Pulmonary artery endothelial cell (primary cell): Measurements from ENCODE around the gene MORC3. TPM values are rescaled to one million over a fixed set of nuclear protein-coding genes. Genes with fewer than 3 reads are reported as not detected.
A peak's percentile ranks its signal among the peaks of the same experiment; 100 is the strongest.
"Not testable (repeated sequence)": the region's sequence is repeated elsewhere in the genome, so short reads cannot be mapped to it uniquely, and the experiment has no call there.

ENCODE experiments used
- DNase-seq: peaks from one replicate; pipeline ENCODE4 v3.0.0-alpha.2; 2011; ENCODE audit warnings: low read depth, low spot score
- total RNA-seq: library from RNA; depleted of rRNA; stranded (reverse); fragments of >200 nt; gene quantifications from 2 replicates; pipeline ENCODE4 v1.2.3, GENCODE V29; 2014

The MORC3 gene
- total RNA-seq, 1 donor from 2014 or later: 30.1 TPM

DNA sequence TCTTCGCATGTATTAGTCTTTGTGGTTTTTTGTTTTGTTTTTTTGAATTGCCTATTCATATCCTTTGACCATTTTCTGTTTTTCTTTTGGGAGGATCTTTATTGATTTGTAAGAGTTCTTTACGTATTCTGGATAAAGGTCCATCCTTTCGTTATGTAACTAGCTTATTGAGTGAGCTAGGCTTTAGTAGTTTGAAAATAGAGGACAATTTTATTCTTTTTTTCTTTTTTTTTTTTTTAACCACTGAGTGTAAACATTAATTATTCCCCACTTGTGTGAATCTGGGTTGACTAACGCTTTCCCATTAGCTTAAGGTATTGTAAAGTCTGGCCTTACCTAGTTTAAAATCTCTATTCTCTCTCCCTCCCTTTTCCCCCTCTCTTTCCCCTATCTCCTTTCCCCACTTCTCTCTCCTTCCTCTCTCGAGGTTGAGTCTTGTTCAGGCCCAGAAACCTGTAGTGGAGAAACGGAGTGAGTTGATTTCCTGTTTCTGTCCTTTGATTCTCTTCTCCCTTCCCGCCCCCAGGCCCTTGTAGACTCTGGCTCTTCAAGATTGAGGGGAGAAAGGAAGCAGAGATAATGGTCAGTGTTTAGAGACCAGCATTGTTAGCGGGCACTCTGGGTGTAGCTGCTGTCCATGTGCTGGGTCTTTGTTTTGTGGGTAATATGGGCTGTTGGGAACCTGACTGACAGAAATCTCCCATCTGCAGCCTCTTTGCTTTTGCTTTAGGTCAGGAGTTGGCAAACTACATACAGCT is 1.5 kb downstream of the MORC3 start:
- no peak for DNase-seq

GRCh38 chr21:36322083-36322424 is 2.1 kb downstream of the MORC3 start:
- no peak for DNase-seq

- DNase-seq: no peak
These were observed 3.0 kb downstream of the MORC3 start for GRCh38 chr21:36323032-36323431.

- DNase-seq: no peak
These were observed 5.5 kb downstream of the MORC3 start for GRCh38 chr21:36325373-36326010.

DNA sequence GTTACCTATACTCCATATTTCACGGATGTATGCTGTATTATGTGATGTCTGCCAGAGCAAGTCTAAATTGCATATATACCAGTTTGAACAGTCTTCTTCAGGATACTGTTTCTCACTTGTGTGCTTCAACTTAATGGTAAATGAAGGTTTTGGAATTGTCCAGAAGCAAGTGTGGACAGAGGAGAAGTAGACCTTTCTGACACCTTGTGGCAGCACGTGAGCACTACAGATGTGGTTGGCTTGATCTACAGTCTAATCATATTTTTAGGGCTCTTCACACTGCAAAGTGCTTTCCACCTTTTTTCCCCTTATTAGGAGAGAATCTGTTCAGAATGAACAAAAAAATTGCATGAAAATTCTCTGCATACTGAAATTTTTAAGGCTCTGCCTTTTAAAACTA is 10.9 kb downstream of the MORC3 start:
- peak; percentile 20 for DNase-seq

GRCh38 chr21:36337099-36337509 is 17.1 kb downstream of the MORC3 start:
- DNase-seq: no peak

- DNase-seq: no peak
These were observed 19.0 kb downstream of the MORC3 start for GRCh38 chr21:36338975-36339374.

DNA sequence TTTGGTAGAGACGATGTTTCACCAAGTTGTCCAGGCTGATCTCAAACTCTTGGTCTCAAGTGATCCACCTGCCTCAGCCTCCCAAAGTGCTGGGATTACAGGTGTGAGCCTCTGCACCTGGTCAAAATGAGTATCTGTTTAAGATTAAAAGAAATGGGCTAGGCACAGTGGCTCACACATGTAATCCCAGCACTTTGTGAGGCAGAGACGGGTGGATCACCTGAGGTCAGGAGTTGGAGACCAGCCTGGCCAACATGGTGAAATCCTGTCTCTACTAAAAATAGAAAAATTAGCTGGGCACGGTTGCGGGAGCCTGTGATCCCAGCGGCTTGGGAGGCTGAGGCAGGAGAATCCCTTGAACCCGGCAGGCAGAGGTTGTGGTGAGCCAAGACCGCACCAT is 22.6 kb downstream of the MORC3 start:
- DNase-seq: not testable (repeated sequence)

DNA sequence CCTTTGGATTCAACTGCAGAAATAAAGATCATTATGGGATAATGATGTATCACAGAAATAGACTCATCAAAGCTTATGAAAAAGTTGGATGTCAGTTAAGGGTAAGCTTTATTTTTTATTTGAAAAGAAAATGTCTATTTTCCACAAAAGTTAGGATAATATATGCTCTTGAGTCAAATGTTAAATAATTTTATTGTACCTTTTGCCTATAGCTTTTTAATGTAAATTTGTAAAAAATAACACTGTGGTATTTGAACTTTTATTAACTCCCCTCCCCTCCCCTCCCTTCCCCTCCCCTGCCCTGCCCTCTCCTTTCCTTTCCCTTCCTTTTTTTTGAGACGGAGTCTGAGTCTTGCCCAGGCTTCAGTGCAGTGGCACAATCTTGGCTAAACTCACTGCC is 24.9 kb downstream of the MORC3 start:
- no peak for DNase-seq

DNA sequence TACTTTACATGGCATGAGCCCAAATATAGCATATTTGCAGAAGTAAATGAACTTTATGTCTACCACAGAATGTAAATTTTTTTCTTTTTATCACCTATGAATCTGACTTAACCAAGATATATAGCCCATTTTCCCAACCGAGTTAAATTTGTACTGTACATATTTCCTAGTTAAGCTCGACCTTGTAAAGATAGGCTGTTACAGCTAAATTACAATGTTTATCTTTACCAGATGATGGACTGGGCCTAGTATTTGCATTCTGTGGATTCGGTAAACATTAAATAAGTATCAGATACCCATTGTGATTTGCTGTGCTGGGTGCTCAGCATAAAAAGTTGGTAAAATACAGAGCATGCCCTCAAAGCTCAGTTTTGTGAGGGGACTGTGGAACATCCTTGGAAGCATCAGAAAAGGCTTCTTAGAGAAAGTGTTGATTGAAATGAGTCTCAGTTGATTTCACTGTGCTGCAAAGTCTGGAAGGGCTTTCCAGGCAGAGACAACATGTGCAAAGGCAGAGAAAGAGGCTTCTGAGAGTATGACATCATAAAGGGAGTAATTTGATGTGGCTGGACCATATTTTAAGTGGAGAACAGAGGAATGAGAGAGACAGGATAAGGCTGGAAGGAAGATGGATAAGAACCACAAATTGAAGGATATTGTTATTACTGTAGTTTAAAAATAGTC is 27.4 kb downstream of the MORC3 start:
- DNase-seq: no peak

DNA sequence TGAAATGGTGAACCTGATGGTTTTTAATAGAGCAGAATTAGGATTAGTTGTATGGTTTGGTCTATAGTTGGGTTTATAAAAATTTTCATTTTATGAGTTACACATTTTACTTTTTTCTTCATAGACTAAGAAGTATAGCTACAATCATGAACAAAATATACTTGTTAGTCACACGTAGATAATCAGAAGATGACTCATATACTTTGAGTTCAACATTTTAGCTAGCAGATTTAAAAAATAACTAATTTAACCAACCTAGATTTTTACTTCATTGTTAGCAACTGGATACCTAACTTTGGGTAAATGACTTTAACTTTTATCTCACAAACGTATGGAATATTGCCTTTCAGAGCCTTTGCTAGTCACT is 27.9 kb downstream of the MORC3 start:
- DNase-seq: no peak

GRCh38 chr21:36349315-36349714 is 29.3 kb downstream of the MORC3 start:
- no peak for DNase-seq

GRCh38 chr21:36350282-36350910 is 30.4 kb downstream of the MORC3 start:
- DNase-seq: no peak

DNA sequence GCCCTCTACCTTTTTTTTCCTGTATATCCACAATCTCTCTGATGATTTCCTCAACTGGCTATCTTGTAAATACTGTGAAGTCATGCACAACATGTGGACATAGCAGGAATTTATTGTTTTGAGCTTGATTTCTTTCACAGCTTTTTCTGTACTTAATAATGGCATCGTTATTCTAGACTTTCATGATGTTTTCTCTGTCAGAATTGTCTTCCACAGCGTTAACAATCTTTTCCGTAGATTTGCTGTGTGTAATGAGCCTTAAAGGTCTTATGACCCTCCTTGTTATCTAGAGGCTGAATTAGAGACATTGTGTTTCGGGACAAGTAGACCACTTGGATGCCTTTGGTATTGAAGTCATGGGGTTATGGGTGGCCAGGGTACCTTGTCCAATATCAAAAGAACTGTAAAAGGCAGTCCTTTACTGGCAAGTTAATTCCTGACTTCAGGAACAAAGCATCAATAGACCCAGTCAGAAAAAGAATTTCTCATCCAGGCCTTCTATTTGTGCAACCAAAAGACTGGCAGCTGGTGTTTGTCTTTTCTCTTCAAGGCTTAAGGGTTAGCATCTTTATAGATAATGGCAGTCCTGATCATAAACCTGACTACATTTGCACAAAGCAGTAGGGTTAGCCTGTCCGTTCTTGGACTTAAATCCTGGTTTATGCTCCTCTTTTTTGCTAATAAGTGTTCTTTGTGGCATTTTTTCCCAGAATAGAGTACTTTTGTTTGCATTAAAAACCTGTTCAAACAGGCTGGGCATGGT is 35.1 kb downstream of the MORC3 start:
- no peak for DNase-seq

DNA sequence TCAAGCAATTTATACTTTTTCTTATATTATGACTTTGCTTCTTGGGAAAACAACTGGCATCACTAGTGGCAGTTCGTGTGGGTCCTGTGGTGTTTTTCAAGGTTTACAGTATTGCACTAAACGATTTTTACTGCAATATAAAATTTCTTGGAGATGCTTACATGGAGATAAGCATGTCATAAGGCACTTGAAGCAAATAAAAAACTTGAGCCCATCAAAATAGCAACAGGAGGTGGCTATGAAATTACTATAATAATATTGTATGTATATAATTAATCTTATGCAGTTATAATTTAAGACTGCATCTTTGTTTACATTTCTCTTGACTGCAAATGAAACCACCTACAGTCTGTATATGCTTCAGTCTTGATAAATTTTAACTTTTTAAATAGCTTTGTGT is 35.9 kb downstream of the MORC3 start:
- DNase-seq: no peak

- DNase-seq: no peak
These were observed 39.2 kb downstream of the MORC3 start for GRCh38 chr21:36359185-36359584.

DNA sequence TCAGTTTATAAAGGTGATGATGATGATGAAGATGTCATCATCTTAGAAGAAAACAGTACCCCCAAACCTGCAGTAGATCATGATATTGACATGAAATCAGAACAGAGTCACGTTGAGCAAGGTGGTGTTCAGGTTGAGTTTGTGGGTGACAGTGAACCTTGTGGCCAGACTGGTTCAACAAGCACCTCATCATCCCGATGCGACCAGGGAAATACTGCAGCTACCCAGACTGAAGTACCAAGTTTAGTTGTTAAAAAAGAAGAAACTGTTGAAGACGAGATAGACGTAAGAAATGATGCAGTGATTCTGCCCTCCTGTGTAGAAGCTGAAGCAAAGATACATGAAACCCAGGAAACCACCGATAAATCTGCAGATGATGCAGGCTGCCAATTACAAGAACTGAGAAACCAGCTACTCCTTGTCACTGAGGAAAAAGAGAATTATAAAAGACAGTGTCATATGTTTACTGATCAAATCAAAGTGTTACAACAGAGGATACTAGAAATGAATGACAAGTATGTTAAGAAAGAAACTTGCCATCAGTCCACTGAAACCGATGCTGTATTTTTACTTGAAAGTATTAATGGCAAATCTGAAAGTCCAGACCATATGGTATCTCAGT is 49.2 kb downstream of the MORC3 start:
- no peak for DNase-seq

DNA sequence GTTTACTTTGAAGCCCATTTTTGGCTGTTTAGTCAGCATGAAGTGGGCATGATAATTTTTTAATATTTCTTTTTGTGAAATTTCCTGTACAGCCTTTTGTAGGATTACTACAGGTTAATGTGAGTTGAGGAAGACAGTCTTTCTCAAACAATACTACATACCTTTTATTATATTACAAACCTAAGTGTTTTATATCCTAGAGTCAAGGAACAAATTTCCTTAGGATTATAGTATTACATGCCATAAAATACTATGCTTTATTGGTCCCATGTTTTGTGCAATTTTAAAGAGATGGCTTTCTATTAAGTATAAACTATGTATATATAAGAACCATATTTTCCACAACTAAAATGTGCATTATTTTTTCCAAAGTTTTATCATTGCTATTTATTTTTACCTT is 56.0 kb downstream of the MORC3 start:
- DNase-seq: no peak

GRCh38 chr21:36377391-36377842 is 57.4 kb downstream of the MORC3 start:
- DNase-seq: no peak

GRCh38 chr21:36379251-36379650 is 59.3 kb downstream of the MORC3 start:
- no peak for DNase-seq
